Upper lobe of left lung (tissue), 6 donors: ENCODE results near the gene PTPRD. TPM values are rescaled to one million over a fixed set of nuclear protein-coding genes. Genes with fewer than 3 reads are reported as not detected.
"Not testable (repeated sequence)": the region's sequence is repeated elsewhere in the genome, so short reads cannot be mapped to it uniquely, and the experiment has no call there.

Experiments
- ATAC-seq, 2 donors: fragments of 200-7000 bp; cut with Tn5 transposase; one replicate each; pipeline ENCODE4 v1.9.1; 2022; ENCODE audit warnings: mild to moderate bottlenecking in 2 of 2, moderate library complexity in 2 of 2; ENCODE audit not compliant: low FRiP score in 2 of 2
- DNase-seq, 2 donors: peaks; one replicate each; pipeline ENCODE4 v3.0.0-alpha.2; 2019 to 2020
- H3K27ac ChIP-seq, 4 donors: fragments of 200-600 bp; sonication (generic); one replicate each; pipeline ENCODE4 v1.5.1; 2016 to 2019
- H3K27me3 ChIP-seq, 4 donors: fragments of 200-600 bp; sonication (generic); one replicate each; pipeline ENCODE4 v1.5.1; 2017 to 2019
- H3K36me3 ChIP-seq, 4 donors: fragments of 200-600 bp; sonication (generic); one replicate each; pipeline ENCODE4 v1.5.1; 2016 to 2019
- H3K4me1 ChIP-seq, 4 donors: fragments of 200-600 bp; sonication (generic); one replicate each; pipeline ENCODE4 v1.5.1; 2018 to 2019
- H3K4me3 ChIP-seq, 4 donors: fragments of 200-600 bp; sonication (generic); one replicate each; pipeline ENCODE4 v1.5.1; 2017 to 2019; ENCODE audit warnings: mild to moderate bottlenecking in 2 of 4, moderate library complexity in 1 of 4
- H3K9me3 ChIP-seq, 4 donors: fragments of 200-600 bp; sonication (generic); one replicate each; pipeline ENCODE4 v1.5.1; 2018 to 2019
- CTCF ChIP-seq, 6 experiments: fragments of 450-650 bp in 4 of 6; fragments of 200-600 bp in 2 of 6; sonication (generic) in 2 of 6; IDR thresholded peaks; one replicate each; pipeline ENCODE4 v1.5.1; 2016 to 2019; ENCODE audit warnings: antibody characterized with exemption in 6 of 6
- EP300 ChIP-seq, 4 donors: sonication (generic); formaldehyde crosslinking; IDR thresholded peaks; one replicate each; pipeline ENCODE4 v1.5.1; 2017; ENCODE audit warnings: antibody characterized with exemption in 4 of 4, control low read depth in 2 of 4
- POLR2A ChIP-seq, 4 donors: fragments of 450-650 bp; IDR thresholded peaks; one replicate each; pipeline ENCODE4 v1.5.1; 2016 to 2017; ENCODE audit warnings: antibody characterized with exemption in 4 of 4, mild to moderate bottlenecking in 2 of 4
- POLR2AphosphoS5 ChIP-seq, 2 donors: sonication (generic); formaldehyde crosslinking; IDR thresholded peaks; one replicate each; pipeline ENCODE4 v1.5.1; 2017; ENCODE audit warnings: antibody characterized with exemption in 2 of 2
- WGBS, 2 donors: methylation state at CpG; one replicate each; pipeline ENCODE4 v1.1.5; 2017 to 2018; 5-methylcytosine and 5-hydroxymethylcytosine counted together
- total RNA-seq, 6 donors: library from RNA; depleted of rRNA in 4 of 6; stranded (reverse); fragments of >200 nt in 4 of 6; gene quantifications; one replicate each; pipeline versions ENCODE4 v1.1.0 to v1.2.1, GENCODE V29; 2016 to 2021
- donor health status: DM: no; HTN: no; CAD: no; lungs with moderate emphysema.
- donor health status: DM: no; HTN: yes; CAD: no; lungs with severe emphysema.

PTPRD gene
- total RNA-seq, 6 donors from 2014 or later: 7.4 to 46.1 (median 14.5) TPM

- no peak overlapping the region for H3K27ac ChIP-seq
- no peaks in the 10 kb centered on the region for H3K36me3 ChIP-seq
- H3K4me1 ChIP-seq: no peaks in the 10 kb centered on the region
- H3K4me3 ChIP-seq: no peak overlapping the region
- no peak for DNase-seq
- no peak for ATAC-seq
- TF ChIP-seq POLR2A (IDR thresholded peaks at IDR 0.05): no peak
- TF ChIP-seq POLR2AphosphoS5 (IDR thresholded peaks at IDR 0.05): no peak
- no peak for TF ChIP-seq EP300 (IDR thresholded peaks at IDR 0.05)
- no peak for TF ChIP-seq CTCF (IDR thresholded peaks at IDR 0.05)
- H3K27me3 ChIP-seq: no peaks in the 10 kb centered on the region
- no peaks in the 10 kb centered on the region for H3K9me3 ChIP-seq
- WGBS, 2 donors: 59 to 69% methylated on average over 2 of the region's 2 CpGs
These were observed 1271.6 kb downstream of the PTPRD start for GRCh38 chr9:9341203-9341602.

GRCh38 chr9:9337129-9337528 lies 1275.7 kb downstream of the PTPRD start:
- ATAC-seq: no peak
- Histone ChIP-seq H3K36me3 (no peaks in the 10 kb centered on the region), H3K27me3 (no peaks in the 10 kb centered on the region), H3K27ac (no peak overlapping the region), H3K9me3 (no peaks in the 10 kb centered on the region), H3K4me1 (no peaks in the 10 kb centered on the region), H3K4me3 (no peak overlapping the region)
- TF ChIP-seq CTCF (IDR thresholded peaks at IDR 0.05) (no peak), EP300 (IDR thresholded peaks at IDR 0.05) (no peak), POLR2AphosphoS5 (IDR thresholded peaks at IDR 0.05) (no peak), POLR2A (IDR thresholded peaks at IDR 0.05) (no peak)
- no peak for DNase-seq

- no peaks in the 10 kb centered on the region for H3K9me3 ChIP-seq
- H3K27me3 ChIP-seq: no peaks in the 10 kb centered on the region
- TF ChIP-seq POLR2A (IDR thresholded peaks at IDR 0.05): no peak
- no peak for TF ChIP-seq POLR2AphosphoS5 (IDR thresholded peaks at IDR 0.05)
- no peak for TF ChIP-seq CTCF (IDR thresholded peaks at IDR 0.05)
- no peak for TF ChIP-seq EP300 (IDR thresholded peaks at IDR 0.05)
- H3K27ac ChIP-seq: no peak overlapping the region
- H3K4me1 ChIP-seq: no peaks in the 10 kb centered on the region
- no peak overlapping the region for H3K4me3 ChIP-seq
- no peaks in the 10 kb centered on the region for H3K36me3 ChIP-seq
- DNase-seq: no peak
- ATAC-seq: no peak
These were observed 1286.1 kb downstream of the PTPRD start for GRCh38 chr9:9326749-9327148.

- Histone ChIP-seq H3K27ac (no peak overlapping the region), H3K36me3 (no peaks in the 10 kb centered on the region), H3K4me3 (no peak overlapping the region), H3K9me3 (no peaks in the 10 kb centered on the region), H3K4me1 (no peaks in the 10 kb centered on the region), H3K27me3 (no peaks in the 10 kb centered on the region)
- DNase-seq (no peak), ATAC-seq (no peak)
- TF ChIP-seq POLR2A (IDR thresholded peaks at IDR 0.05) (no peak), EP300 (IDR thresholded peaks at IDR 0.05) (no peak), POLR2AphosphoS5 (IDR thresholded peaks at IDR 0.05) (no peak), CTCF (IDR thresholded peaks at IDR 0.05) (no peak)
- WGBS, 2 donors: 44 to 46% methylated on average over 2 of the region's 2 CpGs
These were observed 1293.8 kb downstream of the PTPRD start for GRCh38 chr9:9319007-9319406.

GRCh38 chr9:9310743-9311142 lies 1302.1 kb downstream of the PTPRD start:
- not testable (repeated sequence) for ATAC-seq, H3K4me1 ChIP-seq, H3K27me3 ChIP-seq, H3K4me3 ChIP-seq, DNase-seq, H3K27ac ChIP-seq, H3K36me3 ChIP-seq, H3K9me3 ChIP-seq
- WGBS, 2 donors: 83% methylated on average over 7 of the region's 7 CpGs
